Measurements from ENCODE around the gene NID2. TPM values are rescaled to one million over a fixed set of nuclear protein-coding genes. Genes with fewer than 3 reads are reported as not detected.

The NID2 gene
- total RNA-seq, 4 donors from 2014 or later: 8.6 to 16.5 (median 11.5) TPM

DNA sequence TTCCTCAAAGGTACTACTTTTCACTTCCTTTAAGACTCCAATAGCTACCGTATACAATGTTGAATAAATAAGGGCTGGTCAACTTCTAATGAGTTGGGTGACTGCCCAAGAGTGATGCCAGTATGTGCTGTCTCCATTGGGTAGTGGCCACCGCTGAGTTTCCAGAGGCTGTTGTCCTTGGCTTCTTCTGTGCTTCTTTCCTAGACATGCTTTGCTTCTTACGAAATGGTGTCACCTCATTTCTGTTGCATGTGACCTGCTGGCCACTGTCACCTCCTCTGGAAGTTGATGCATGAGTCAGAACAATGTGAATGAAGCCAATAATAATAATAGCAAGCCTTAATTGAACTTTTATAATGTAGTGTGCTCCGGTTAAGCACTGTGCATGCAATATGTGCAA lies 7.5 kb upstream of the NID2 start:
- Histone ChIP-seq H3K4me1 (no peaks in the 10 kb centered on the region), H3K36me3 (no peaks in the 10 kb centered on the region), H3K4me3 (no peak overlapping the region), H3K9me3 (no peaks in the 10 kb centered on the region), H3K27ac (no peak overlapping the region), H3K27me3 (no peaks in the 10 kb centered on the region)
- DNase-seq: no peak
- TF ChIP-seq, protein P1, sequence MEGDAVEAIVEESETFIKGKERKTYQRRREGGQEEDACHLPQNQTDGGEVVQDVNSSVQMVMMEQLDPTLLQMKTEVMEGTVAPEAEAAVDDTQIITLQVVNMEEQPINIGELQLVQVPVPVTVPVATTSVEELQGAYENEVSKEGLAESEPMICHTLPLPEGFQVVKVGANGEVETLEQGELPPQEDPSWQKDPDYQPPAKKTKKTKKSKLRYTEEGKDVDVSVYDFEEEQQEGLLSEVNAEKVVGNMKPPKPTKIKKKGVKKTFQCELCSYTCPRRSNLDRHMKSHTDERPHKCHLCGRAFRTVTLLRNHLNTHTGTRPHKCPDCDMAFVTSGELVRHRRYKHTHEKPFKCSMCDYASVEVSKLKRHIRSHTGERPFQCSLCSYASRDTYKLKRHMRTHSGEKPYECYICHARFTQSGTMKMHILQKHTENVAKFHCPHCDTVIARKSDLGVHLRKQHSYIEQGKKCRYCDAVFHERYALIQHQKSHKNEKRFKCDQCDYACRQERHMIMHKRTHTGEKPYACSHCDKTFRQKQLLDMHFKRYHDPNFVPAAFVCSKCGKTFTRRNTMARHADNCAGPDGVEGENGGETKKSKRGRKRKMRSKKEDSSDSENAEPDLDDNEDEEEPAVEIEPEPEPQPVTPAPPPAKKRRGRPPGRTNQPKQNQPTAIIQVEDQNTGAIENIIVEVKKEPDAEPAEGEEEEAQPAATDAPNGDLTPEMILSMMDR (IDR thresholded peaks at IDR 0.05): no peak
- TF ChIP-seq POLR2A (IDR thresholded peaks at IDR 0.05): no peak

- TF ChIP-seq, protein P1 (IDR thresholded peaks at IDR 0.05): no peak
- TF ChIP-seq POLR2A (IDR thresholded peaks at IDR 0.05): no peak
- Histone ChIP-seq H3K27ac (no peak overlapping the region), H3K27me3 (no peaks in the 10 kb centered on the region), H3K4me1 (no peaks in the 10 kb centered on the region), H3K4me3 (no peak overlapping the region), H3K9me3 (no peaks in the 10 kb centered on the region), H3K36me3 (no peaks in the 10 kb centered on the region)
- DNase-seq: no peak
Measured at GRCh38 chr14:52075371-52075770, 6.5 kb upstream of the NID2 start.

- Histone ChIP-seq H3K4me3 (no peak overlapping the region), H3K36me3 (no peaks in the 10 kb centered on the region), H3K27me3 (peaks cover 0 to 4% of the 10 kb centered on the region in 2 donors), H3K9me3 (no peaks in the 10 kb centered on the region), H3K4me1 (peaks cover 0 to 16% (median 8%) of the 10 kb centered on the region in 4 donors), H3K27ac (no peak overlapping the region)
- TF ChIP-seq, protein P1 (IDR thresholded peaks at IDR 0.05): no peak
- no peak for TF ChIP-seq POLR2A (IDR thresholded peaks at IDR 0.05)
- no peak for DNase-seq
Measured at GRCh38 chr14:52073251-52073650, 4.4 kb upstream of the NID2 start.

- DNase-seq: no peak
- H3K9me3 ChIP-seq: no peaks in the 10 kb centered on the region
- no peak overlapping the region for H3K27ac ChIP-seq
- H3K27me3 ChIP-seq: peaks cover 0 to 11% of the 10 kb centered on the region in 2 donors
- H3K4me3 ChIP-seq: no peak overlapping the region
- TF ChIP-seq, protein P1 (IDR thresholded peaks at IDR 0.05): no peak
- no peak for TF ChIP-seq POLR2A (IDR thresholded peaks at IDR 0.05)
- H3K4me1 ChIP-seq: peaks cover 0 to 21% (median 12%) of the 10 kb centered on the region in 4 donors
- no peaks in the 10 kb centered on the region for H3K36me3 ChIP-seq
Measured at GRCh38 chr14:52072266-52072780, 3.5 kb upstream of the NID2 start.

DNA sequence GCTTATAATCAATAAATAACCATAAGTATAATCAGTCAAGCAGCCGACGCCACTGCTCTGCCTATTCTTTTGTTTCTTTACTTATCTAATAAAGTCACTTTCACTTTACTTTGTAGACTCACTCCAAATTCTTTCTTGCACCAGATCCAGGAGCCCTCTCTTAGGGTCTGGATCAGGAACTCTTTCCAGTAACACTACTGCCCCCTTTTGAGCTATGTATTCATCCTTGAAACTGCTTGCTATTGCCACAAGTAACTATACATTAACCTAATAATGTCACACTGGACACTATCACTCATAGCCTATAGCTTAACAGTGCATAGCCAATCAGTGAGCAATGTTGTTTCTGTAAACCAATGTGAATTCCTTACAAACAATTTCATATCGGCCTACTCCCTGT lies 2.8 kb upstream of the NID2 start:
- TF ChIP-seq, protein P1 (IDR thresholded peaks at IDR 0.05): peak in 1 of 6 experiments; percentile 7
- no peak for TF ChIP-seq POLR2A (IDR thresholded peaks at IDR 0.05)
- no peak for DNase-seq
- Histone ChIP-seq H3K27ac (no peak overlapping the region), H3K36me3 (no peaks in the 10 kb centered on the region), H3K4me1 (peaks cover 0 to 21% (median 12%) of the 10 kb centered on the region in 4 donors), H3K27me3 (peaks cover 0 to 11% of the 10 kb centered on the region in 2 donors), H3K4me3 (no peak overlapping the region), H3K9me3 (no peaks in the 10 kb centered on the region)

- Histone ChIP-seq H3K36me3 (no peaks in the 10 kb centered on the region), H3K27ac (peak overlapping the region in 2 of 4 donors; percentile 59 to 88), H3K9me3 (no peaks in the 10 kb centered on the region), H3K27me3 (peaks cover 0 to 11% of the 10 kb centered on the region in 2 donors), H3K4me1 (peaks cover 0 to 21% (median 12%) of the 10 kb centered on the region in 4 donors), H3K4me3 (peak overlapping the region in 1 of 4 donors; percentile 71)
- TF ChIP-seq, protein P1 (IDR thresholded peaks at IDR 0.05): no peak
- TF ChIP-seq POLR2A (IDR thresholded peaks at IDR 0.05): no peak
- no peak for DNase-seq
Measured at GRCh38 chr14:52070051-52070431, 1.2 kb upstream of the NID2 start.
